SK-N-SH (cell line): Measurements from ENCODE around the gene VPS13A. TPM values are rescaled to one million over a fixed set of nuclear protein-coding genes. Genes with fewer than 3 reads are reported as not detected.

Source experiments
- CTCF ChIA-PET: fragments of 300-600, 350-600 bp; formaldehyde crosslinking; extraction: SDS; loops from one replicate; lab custom pipeline; 2021; lab: Yijun Ruan, JAX
- POLR2A ChIA-PET: fragments of 350-600 bp; sonication (Branson Sonifier 250); formaldehyde crosslinking; extraction: SDS; loops from one replicate; lab custom pipeline; 2020; ENCODE audit warnings: antibody characterized with exemption, inconsistent platforms; lab: Yijun Ruan, JAX
- DNase-seq: peaks from one replicate; pipeline ENCODE4 v3.0.0; 2012
- H2AFZ ChIP-seq: fragments of 200-600 bp; sonication (generic); 2 replicates; pipeline ENCODE4 v1.8.1; 2016; ENCODE audit warnings: antibody characterized with exemption, mild to moderate bottlenecking, low read depth
- H3F3A ChIP-seq: fragments of 200-600 bp; sonication (generic); replicated peaks from 2 replicates; pipeline ENCODE3; 2016; ENCODE audit warnings: antibody characterized with exemption, mild to moderate bottlenecking; ENCODE audit not compliant: insufficient read depth
- H3K27ac ChIP-seq, 2 experiments: fragments of 200-500 bp in 1 of 2; fragments of 200-600 bp in 1 of 2; sonication (Bioruptor generic) in 1 of 2; sonication (generic), shearing (Covaris generic) in 1 of 2; 2 replicates each; pipeline versions ENCODE4 v1.5.1 to v1.6.1; 2014 to 2016; ENCODE audit warnings: low read depth in 2 of 2, inconsistent platforms in 1 of 2, low read length in 1 of 2, mild to moderate bottlenecking in 1 of 2, mixed read lengths in 1 of 2
- H3K27me3 ChIP-seq: fragments of 200-600 bp; sonication (generic), shearing (Covaris generic); 2 replicates; pipeline ENCODE4 v1.6.1; 2016; ENCODE audit warnings: mixed run types; ENCODE audit not compliant: insufficient read depth
- H3K36me3 ChIP-seq, 2 experiments: fragments of 200-500 bp in 1 of 2; fragments of 200-600 bp in 1 of 2; sonication (Bioruptor generic) in 1 of 2; sonication (generic) in 1 of 2; replicated peaks in 1 of 2; 2 replicates each; pipeline versions ENCODE3 to v1.5.1; 2014 to 2016; ENCODE audit warnings: low read length in 1 of 2, mild to moderate bottlenecking in 1 of 2; ENCODE audit not compliant: insufficient read depth in 2 of 2, control insufficient read depth in 1 of 2
- H3K4me1 ChIP-seq, 2 experiments: fragments of 200-500 bp in 1 of 2; fragments of 200-600 bp in 1 of 2; sonication (Bioruptor generic) in 1 of 2; sonication (generic), shearing (Covaris generic) in 1 of 2; 2 replicates each; pipeline versions ENCODE4 v1.5.1 to v1.6.1; 2014 to 2016; ENCODE audit warnings: low read depth in 1 of 2, low read length in 1 of 2, mixed run types in 1 of 2; ENCODE audit not compliant: insufficient read depth in 2 of 2, control insufficient read depth in 1 of 2
- H3K4me2 ChIP-seq: fragments of 200-600 bp; sonication (generic), shearing (Covaris generic); 2 replicates; pipeline ENCODE4 v1.6.1; 2017; ENCODE audit warnings: mixed run types
- H3K4me3 ChIP-seq, 2 experiments: fragments of 200-500 bp in 1 of 2; fragments of 200-600 bp in 1 of 2; sonication (Bioruptor generic) in 1 of 2; sonication (generic), shearing (Covaris generic) in 1 of 2; 2 replicates each; pipeline versions ENCODE4 v1.5.1 to v1.8.1; 2014 to 2016; ENCODE audit warnings: low read depth in 2 of 2, inconsistent platforms in 1 of 2, low read length in 1 of 2, mild to moderate bottlenecking in 1 of 2, mixed read lengths in 1 of 2, moderate library complexity in 1 of 2
- H3K79me2 ChIP-seq: fragments of 200-600 bp; sonication (generic); 2 replicates; pipeline ENCODE4 v1.8.1; 2017; ENCODE audit warnings: mild to moderate bottlenecking; ENCODE audit not compliant: insufficient read depth
- H3K9ac ChIP-seq: fragments of 200-600 bp; sonication (generic); 2 replicates; pipeline ENCODE4 v1.6.1; 2017; ENCODE audit warnings: mixed run types
- H3K9me2 ChIP-seq: fragments of 200-600 bp; sonication (generic); 2 replicates; pipeline ENCODE4 v1.6.1; 2017; ENCODE audit warnings: mixed run types
- H3K9me3 ChIP-seq: fragments of 200-600 bp; sonication (generic); 2 replicates; pipeline ENCODE4 v1.6.1; 2017; ENCODE audit warnings: mixed run types, mild to moderate bottlenecking, moderate library complexity
- H4K20me1 ChIP-seq: fragments of 200-600 bp; sonication (generic); 2 replicates; pipeline ENCODE4 v1.6.1; 2017; ENCODE audit warnings: mild to moderate bottlenecking, mixed run types; ENCODE audit not compliant: insufficient read depth
- CTCF ChIP-seq: fragments of 200-600 bp; sonication (generic); IDR thresholded peaks from 2 replicates; pipeline ENCODE4 v1.6.1; 2017; ENCODE audit warnings: antibody characterized with exemption, mild to moderate bottlenecking, moderate library complexity
- EP300 ChIP-seq, 2 experiments: IDR thresholded peaks; 2 replicates each; pipeline versions ENCODE4 v1.4.0 to v1.6.1; 2012; ENCODE audit warnings: borderline replicate concordance in 1 of 2, low read depth in 1 of 2, low read length in 1 of 2
- EZH2phosphoT487 ChIP-seq: fragments of 200-600 bp; sonication (generic); IDR thresholded peaks from 2 replicates; pipeline ENCODE4 v1.6.1; 2017; ENCODE audit warnings: low read depth, mixed run types, mild to moderate bottlenecking, antibody characterized with exemption, moderate library complexity, borderline replicate concordance
- FOSL2 ChIP-seq: IDR thresholded peaks from 2 replicates; pipeline ENCODE4 v1.4.0; 2012; ENCODE audit warnings: low read depth, mild to moderate bottlenecking, moderate library complexity, borderline replicate concordance
- FOXJ3 ChIP-seq: sonication (generic); formaldehyde crosslinking; IDR thresholded peaks from 2 replicates; pipeline ENCODE4 v1.5.1; 2020; ENCODE audit warnings: mild to moderate bottlenecking, missing genetic modification reagents
- GABPA ChIP-seq: IDR thresholded peaks from 2 replicates; pipeline ENCODE4 v1.4.0; 2012; ENCODE audit warnings: low read depth, mild to moderate bottlenecking
- IRF3 ChIP-seq: fragments of 150-350 bp; IDR thresholded peaks from 2 replicates; pipeline ENCODE4 v1.6.1; 2016; ENCODE audit warnings: mild to moderate bottlenecking, low read depth, low read length
- JUND ChIP-seq: IDR thresholded peaks from 2 replicates; pipeline ENCODE4 v1.4.0; 2012
- MAX ChIP-seq: IDR thresholded peaks from 2 replicates; pipeline ENCODE4 v1.4.0; 2012; ENCODE audit warnings: low read depth
- PBX3 ChIP-seq: IDR thresholded peaks from 2 replicates; pipeline ENCODE4; 2012
- RCOR1 ChIP-seq: fragments of 150-350 bp; IDR thresholded peaks from 2 replicates; pipeline ENCODE4 v1.6.1; 2017; ENCODE audit warnings: antibody characterized with exemption, low read length
- REST ChIP-seq: IDR thresholded peaks from 2 replicates; pipeline ENCODE4 v1.6.1; 2012; ENCODE audit warnings: mild to moderate bottlenecking, low read depth, low read length, moderate library complexity
- RFX5 ChIP-seq: IDR thresholded peaks from 2 replicates; pipeline ENCODE4 v1.6.1; 2012; ENCODE audit warnings: mild to moderate bottlenecking, improper control_type of control experiment, low read length
- RXRA ChIP-seq: IDR thresholded peaks from 2 replicates; pipeline ENCODE4 v1.4.0; 2012; ENCODE audit warnings: low read depth, mild to moderate bottlenecking, borderline replicate concordance
- SMC3 ChIP-seq: IDR thresholded peaks from 2 replicates; pipeline ENCODE4 v1.6.1; 2012; ENCODE audit warnings: low read depth, low read length, improper control_type of control experiment
- TAF1 ChIP-seq: IDR thresholded peaks from 2 replicates; pipeline ENCODE4 v1.6.1; 2012; ENCODE audit warnings: low read depth, mild to moderate bottlenecking, low read length, moderate library complexity, borderline replicate concordance
- YY1 ChIP-seq: IDR thresholded peaks from 2 replicates; pipeline ENCODE4 v1.4.0; 2012; ENCODE audit warnings: low read depth, mild to moderate bottlenecking
- ZBTB33 ChIP-seq: IDR thresholded peaks from 2 replicates; pipeline ENCODE4 v1.4.0; 2012; ENCODE audit warnings: low read depth, borderline replicate concordance
- WGBS: methylation state at CpG from one replicate; pipeline ENCODE4 v1.1.6; 2017; ENCODE audit warnings: low lambda C conversion rate; 5-methylcytosine and 5-hydroxymethylcytosine counted together
- polyA plus RNA-seq, 3 experiments: library from polyadenylated mRNA; depleted of rRNA; stranded (reverse); fragments of >200 nt; gene quantifications; 2 replicates each; pipeline ENCODE4 v1.2.3, GENCODE V29; 2012

The VPS13A gene
- polyA plus RNA-seq, 1 of the 3 experiments (the other 2 are of a cell fraction) = 6.0 TPM

GRCh38 chr9:77183581-77183980 is 6.2 kb downstream of the VPS13A start:
- no peak for DNase-seq
- H3K9ac ChIP-seq = no peak overlapping the region
- H3K9me3 ChIP-seq = no peaks in the 10 kb centered on the region
- H2AFZ ChIP-seq = no peak overlapping the region
- H3K9me2 ChIP-seq = no peaks in the 10 kb centered on the region
- H3K36me3 ChIP-seq = no peaks in the 10 kb centered on the region
- no peaks in the 10 kb centered on the region for H3K27me3 ChIP-seq
- H3F3A ChIP-seq = peaks cover 16% of the 10 kb centered on the region
- H3K27ac ChIP-seq = no peak overlapping the region
- POLR2A ChIA-PET = no interaction called here
- TF ChIP-seq GABPA (no peak), EP300 (IDR thresholded peaks at IDR 0.05; ENCODE audit: borderline replicate concordance in 1 of 2, low read depth in 1 of 2, low read length in 1 of 2) (no peak), RXRA (no peak), TAF1 (no peak), MAX (no peak), RCOR1 (no peak), FOSL2 (no peak), SMC3 (no peak), CTCF (no peak), JUND (no peak), PBX3 (no peak), ZBTB33 (no peak)
- H4K20me1 ChIP-seq = peaks cover 6% of the 10 kb centered on the region; the same call in 1 of the 2 replicates
- peak overlapping the region; percentile 13; the same call in 1 of the 2 replicates for H3K4me2 ChIP-seq
- H3K4me3 ChIP-seq = no peak overlapping the region
- H3K79me2 ChIP-seq = peaks cover 100% of the 10 kb centered on the region
- CTCF ChIA-PET = interaction anchor here (1.9 kb wide), 1 partner anchor 32 kb away, joined by 4 read pairs; no protein-coding TSS in a partner anchor
- H3K4me1 ChIP-seq = peaks cover 2 to 21% of the 10 kb centered on the region in 2 experiments; a peak in 3 of 4 replicates

- no peak overlapping the region for H3K9ac ChIP-seq
- H3K9me2 ChIP-seq = no peaks in the 10 kb centered on the region
- no peak overlapping the region for H2AFZ ChIP-seq
- no peak overlapping the region for H3K4me2 ChIP-seq
- WGBS = 97% methylated on average over 3 of the region's 3 CpGs
- H3K36me3 ChIP-seq = no peaks in the 10 kb centered on the region
- ChIA-PET CTCF (no interaction called here), POLR2A (no interaction called here)
- H3K27me3 ChIP-seq = no peaks in the 10 kb centered on the region
- no peaks in the 10 kb centered on the region for H4K20me1 ChIP-seq
- peaks cover 0 to 5% of the 10 kb centered on the region in 2 experiments; a peak in 1 of 4 replicates for H3K4me1 ChIP-seq
- peaks cover 6% of the 10 kb centered on the region for H3F3A ChIP-seq
- H3K79me2 ChIP-seq = peaks cover 87% of the 10 kb centered on the region
- no peak overlapping the region for H3K4me3 ChIP-seq
- H3K9me3 ChIP-seq = no peaks in the 10 kb centered on the region
- DNase-seq = no peak
- no peak overlapping the region for H3K27ac ChIP-seq
- TF ChIP-seq IRF3 (no peak), RCOR1 (no peak), EZH2phosphoT487 (no peak), FOSL2 (no peak), YY1 (no peak), REST (no peak), RFX5 (no peak), FOXJ3 (CRISPR knock-in tag) (no peak)
Observed at GRCh38 chr9:77188242-77188641, 10.9 kb downstream of the VPS13A start.
